Endodermal cell (in vitro differentiated cells): ENCODE results near the gene NPC2. TPM values are rescaled to one million over a fixed set of nuclear protein-coding genes. Genes with fewer than 3 reads are reported as not detected.
"Not testable (repeated sequence)": the region's sequence is repeated elsewhere in the genome, so short reads cannot be mapped to it uniquely, and the experiment has no call there.

Experiments used
- DNase-seq: peaks from one replicate; pipeline ENCODE4 v3.0.0-alpha.2; 2017
- H3K27ac ChIP-seq: 2 replicates; pipeline ENCODE4 v1.5.1; 2013; ENCODE audit warnings: mild to moderate bottlenecking, low read depth, low read length, moderate library complexity
- H3K27me3 ChIP-seq: 2 replicates; pipeline ENCODE4 v1.6.1; 2013; ENCODE audit warnings: mild to moderate bottlenecking, low read length, moderate library complexity; ENCODE audit not compliant: insufficient read depth, control insufficient read depth, poor library complexity, severe bottlenecking
- H3K36me3 ChIP-seq: 2 replicates; pipeline ENCODE4 v1.7.0; 2013; ENCODE audit warnings: mild to moderate bottlenecking, low read length, moderate library complexity; ENCODE audit not compliant: control insufficient read depth, insufficient read depth
- H3K4me1 ChIP-seq: one replicate; pipeline ENCODE4 v1.7.0; 2013; ENCODE audit warnings: low read length; ENCODE audit not compliant: control insufficient read depth, insufficient read depth
- H3K4me3 ChIP-seq: 2 replicates; pipeline ENCODE4 v1.5.1; 2013; ENCODE audit warnings: mild to moderate bottlenecking, low read length, moderate library complexity
- H3K9ac ChIP-seq: 2 replicates; pipeline ENCODE4 v1.6.1; 2013; ENCODE audit warnings: mild to moderate bottlenecking, low read length, moderate library complexity; ENCODE audit not compliant: poor library complexity, severe bottlenecking; ENCODE audit errors: extremely low read depth
- H3K9me3 ChIP-seq: 2 replicates; pipeline ENCODE4 v1.6.1; 2013; ENCODE audit warnings: mild to moderate bottlenecking, low read length, moderate library complexity; ENCODE audit not compliant: control insufficient read depth
- H3K27ac Mint-ChIP-seq: 2 replicates; pipeline ENCODE4 v1.8.0; 2020; ENCODE audit warnings: mixed read lengths
- H3K27me3 Mint-ChIP-seq: 2 replicates; pipeline ENCODE4 v1.8.0; 2021; ENCODE audit warnings: mild to moderate bottlenecking, mixed read lengths; ENCODE audit not compliant: insufficient read depth
- H3K36me3 Mint-ChIP-seq: 2 replicates; pipeline ENCODE4 v1.8.0; 2020; ENCODE audit warnings: low read depth, mixed read lengths
- H3K4me1 Mint-ChIP-seq: 2 replicates; pipeline ENCODE4 v1.8.0; 2020; ENCODE audit warnings: mixed read lengths
- H3K4me3 Mint-ChIP-seq: 2 replicates; pipeline ENCODE4 v1.8.0; 2020; ENCODE audit warnings: mild to moderate bottlenecking, moderate library complexity, mixed read lengths
- H3K9me3 Mint-ChIP-seq: 2 replicates; pipeline ENCODE4 v1.8.0; 2020; ENCODE audit warnings: mild to moderate bottlenecking, mixed read lengths
- CTCF ChIP-seq: fragments of 200-600 bp; sonication (generic); conservative IDR thresholded peaks from 2 replicates; pipeline ENCODE4 v1.5.0; 2021; ENCODE audit warnings: antibody characterized with exemption, mild to moderate bottlenecking
- WGBS, 2 experiments: methylation state at CpG; one replicate each; pipeline versions ENCODE4 v1.1.5 to v1.1.7; 2013; ENCODE audit warnings: missing lambda C conversion rate in 2 of 2, mixed read lengths in 1 of 2; ENCODE audit not compliant: insufficient coverage in 1 of 2, insufficient read length in 1 of 2; 5-methylcytosine and 5-hydroxymethylcytosine counted together
- total RNA-seq, 2 donors: library from RNA; stranded (reverse); fragmentation: NEBNext Ultra II Directional in 1 of 2; extraction: Animal tissue kit (Norgen Biotek cat#: 25700) in 1 of 2; gene quantifications; 2 replicates in 1 of 2; 3 replicates in 1 of 2; pipeline ENCODE4 v1.2.1, GENCODE V29; 2021

Gene NPC2
- total RNA-seq, 2 donors from 2014 or later: 279 to 462 TPM

GRCh38 chr14:74459289-74459946, 33.7 kb downstream of the NPC2 start:
- no peak overlapping the region for H3K27ac Mint-ChIP-seq
- no peak overlapping the region for H3K4me3 Mint-ChIP-seq
- peaks cover 7% of the 10 kb centered on the region for H3K4me1 Mint-ChIP-seq
- no peaks in the 10 kb centered on the region for H3K27me3 ChIP-seq
- no peak overlapping the region for H3K4me3 ChIP-seq
- peaks cover 19% of the 10 kb centered on the region for H3K9me3 Mint-ChIP-seq
- H3K36me3 Mint-ChIP-seq: peaks cover 13% of the 10 kb centered on the region
- no peaks in the 10 kb centered on the region for H3K36me3 ChIP-seq
- peak; percentile 93 for DNase-seq
- no peaks in the 10 kb centered on the region for H3K4me1 ChIP-seq
- TF ChIP-seq CTCF: peak; percentile 82
- WGBS, 2 experiments: 85 to 87% methylated on average over 6 to 10 of the region's 10 CpGs
- H3K9me3 ChIP-seq: peaks cover 13% of the 10 kb centered on the region
- H3K27me3 Mint-ChIP-seq: peaks cover 5% of the 10 kb centered on the region
- H3K27ac ChIP-seq: no peak overlapping the region
- H3K9ac ChIP-seq: no peak overlapping the region

- peaks cover 29% of the 10 kb centered on the region for H3K9me3 ChIP-seq
- no peaks in the 10 kb centered on the region for H3K4me1 ChIP-seq
- peaks cover 35% of the 10 kb centered on the region for H3K9me3 Mint-ChIP-seq
- H3K9ac ChIP-seq: no peak overlapping the region
- H3K36me3 ChIP-seq: no peaks in the 10 kb centered on the region
- H3K4me3 Mint-ChIP-seq: no peak overlapping the region
- no peak overlapping the region for H3K27ac Mint-ChIP-seq
- H3K27me3 Mint-ChIP-seq: peaks cover 2% of the 10 kb centered on the region
- no peaks in the 10 kb centered on the region for H3K27me3 ChIP-seq
- no peak for TF ChIP-seq CTCF
- peaks cover 7% of the 10 kb centered on the region for H3K4me1 Mint-ChIP-seq
- H3K4me3 ChIP-seq: no peak overlapping the region
- no peak overlapping the region for H3K27ac ChIP-seq
- 91 to 94% methylated on average over 2 to 4 of the region's 4 CpGs for WGBS, 2 experiments
- H3K36me3 Mint-ChIP-seq: peaks cover 25% of the 10 kb centered on the region
- peak; percentile 23 for DNase-seq
These were observed 35.6 kb downstream of the NPC2 start for GRCh38 chr14:74457565-74457895.

GRCh38 chr14:74456684-74457564, 36.2 kb downstream of the NPC2 start:
- WGBS, 2 experiments: 93 to 94% methylated on average over 13 to 17 of the region's 17 CpGs
- H3K4me3 ChIP-seq: no peak overlapping the region
- Mint-ChIP-seq H3K27me3 (peaks cover 2% of the 10 kb centered on the region), H3K4me3 (no peak overlapping the region), H3K27ac (no peak overlapping the region), H3K4me1 (peaks cover 7% of the 10 kb centered on the region), H3K9me3 (peaks cover 36% of the 10 kb centered on the region), H3K36me3 (peaks cover 28% of the 10 kb centered on the region)
- peaks cover 35% of the 10 kb centered on the region for H3K9me3 ChIP-seq
- H3K4me1 ChIP-seq: no peaks in the 10 kb centered on the region
- no peak overlapping the region for H3K9ac ChIP-seq
- DNase-seq: peak; percentile 45
- no peaks in the 10 kb centered on the region for H3K36me3 ChIP-seq
- H3K27ac ChIP-seq: no peak overlapping the region
- no peaks in the 10 kb centered on the region for H3K27me3 ChIP-seq
- no peak for TF ChIP-seq CTCF

- H3K4me3 ChIP-seq, H3K9ac ChIP-seq, H3K4me1 ChIP-seq, H3K36me3 ChIP-seq, H3K27ac Mint-ChIP-seq, H3K4me1 Mint-ChIP-seq, H3K27ac ChIP-seq, H3K27me3 ChIP-seq, H3K4me3 Mint-ChIP-seq, H3K27me3 Mint-ChIP-seq: not testable (repeated sequence)
- H3K36me3 Mint-ChIP-seq: peaks cover 29% of the 10 kb centered on the region
- DNase-seq: peak; percentile 22
- WGBS, 2 experiments: 90 to 92% methylated on average over 2 to 5 of the region's 5 CpGs
- H3K9me3 Mint-ChIP-seq: peaks cover 36% of the 10 kb centered on the region
- peaks cover 35% of the 10 kb centered on the region for H3K9me3 ChIP-seq
These were observed 38.7 kb downstream of the NPC2 start for GRCh38 chr14:74454397-74454796.
